Keratinocyte (primary cell): ENCODE results near the gene BORCS8.

Experiments used
- EZH2 ChIP-seq: IDR thresholded peaks from one replicate; pipeline ENCODE4 v1.6.1; 2012; ENCODE audit warnings: inconsistent platforms, mild to moderate bottlenecking, low read length, moderate library complexity
- TF ChIP-seq, protein P1 (sequence below), 3 experiments: IDR thresholded peaks in 1 of 3; conservative IDR thresholded peaks in 1 of 3; optimal IDR thresholded peaks in 1 of 3; 2 replicates in 2 of 3; 3 replicates in 1 of 3; pipeline versions ENCODE3 to v1.5.1; 2011; ENCODE audit warnings: low read length in 3 of 3, mild to moderate bottlenecking in 3 of 3, moderate library complexity in 2 of 3, control low read depth in 1 of 3, inconsistent platforms in 1 of 3; ENCODE audit not compliant: insufficient read depth in 2 of 3; ENCODE audit errors: extremely low read depth in 1 of 3

GRCh38 chr19:19145281-19145680 lies 46.7 kb downstream of the BORCS8 start:
- TF ChIP-seq, protein P1, sequence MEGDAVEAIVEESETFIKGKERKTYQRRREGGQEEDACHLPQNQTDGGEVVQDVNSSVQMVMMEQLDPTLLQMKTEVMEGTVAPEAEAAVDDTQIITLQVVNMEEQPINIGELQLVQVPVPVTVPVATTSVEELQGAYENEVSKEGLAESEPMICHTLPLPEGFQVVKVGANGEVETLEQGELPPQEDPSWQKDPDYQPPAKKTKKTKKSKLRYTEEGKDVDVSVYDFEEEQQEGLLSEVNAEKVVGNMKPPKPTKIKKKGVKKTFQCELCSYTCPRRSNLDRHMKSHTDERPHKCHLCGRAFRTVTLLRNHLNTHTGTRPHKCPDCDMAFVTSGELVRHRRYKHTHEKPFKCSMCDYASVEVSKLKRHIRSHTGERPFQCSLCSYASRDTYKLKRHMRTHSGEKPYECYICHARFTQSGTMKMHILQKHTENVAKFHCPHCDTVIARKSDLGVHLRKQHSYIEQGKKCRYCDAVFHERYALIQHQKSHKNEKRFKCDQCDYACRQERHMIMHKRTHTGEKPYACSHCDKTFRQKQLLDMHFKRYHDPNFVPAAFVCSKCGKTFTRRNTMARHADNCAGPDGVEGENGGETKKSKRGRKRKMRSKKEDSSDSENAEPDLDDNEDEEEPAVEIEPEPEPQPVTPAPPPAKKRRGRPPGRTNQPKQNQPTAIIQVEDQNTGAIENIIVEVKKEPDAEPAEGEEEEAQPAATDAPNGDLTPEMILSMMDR (optimal IDR thresholded peaks at IDR 0.05 in 1 of 3, IDR thresholded peaks at IDR 0.05 in 1 of 3, conservative IDR thresholded peaks at IDR 0.05 in 1 of 3; ENCODE audit: extremely low read depth in 1 of 3, insufficient read depth in 2 of 3, low read length in 3 of 3): no peak
- no peak for TF ChIP-seq EZH2
